D721Med (cell line): ENCODE data around the gene SERBP1.

Source experiments
- DNase-seq: peaks from one replicate; pipeline ENCODE4 v3.0.0; 2011; ENCODE audit warnings: low spot score; ENCODE audit not compliant: insufficient read length
- FAIRE-seq: peaks from 2 replicates; lab custom pipeline; 2011; peaks lifted over from hg19 to GRCh38; lab: Jason Lieb, UNC
- CTCF ChIP-seq: IDR thresholded peaks from 2 replicates; pipeline ENCODE4 v1.5.1; 2012; ENCODE audit warnings: mild to moderate bottlenecking, control low read depth; ENCODE audit not compliant: insufficient read depth; ENCODE audit errors: missing control alignments

Gene SERBP1

GRCh38 chr1:67432745-67433144 lies 2.5 kb upstream of the SERBP1 start:
- no peak for TF ChIP-seq CTCF
- FAIRE-seq, result no peak
- no peak for DNase-seq

GRCh38 chr1:67431869-67432578 lies 1.8 kb upstream of the SERBP1 start:
- no peak for FAIRE-seq
- TF ChIP-seq CTCF, result no peak
- no peak for DNase-seq

GRCh38 chr1:67431156-67431765 lies 1.1 kb upstream of the SERBP1 start:
- FAIRE-seq (no peak), DNase-seq (no peak)
- no peak for TF ChIP-seq CTCF

- FAIRE-seq (no peak), DNase-seq (no peak)
Observed at GRCh38 chr1:67429528-67430357, 459 bp downstream of the SERBP1 start.

GRCh38 chr1:67429011-67429527 lies 1.1 kb downstream of the SERBP1 start:
- FAIRE-seq, result no peak
- DNase-seq, result no peak
- TF ChIP-seq CTCF, result no peak

More at GRCh38 chr1:67429528-67430357, 459 bp downstream of the SERBP1 start:
- no peak for TF ChIP-seq CTCF

GRCh38 chr1:67427947-67428346 lies 2.3 kb downstream of the SERBP1 start:
- FAIRE-seq (no peak), DNase-seq (no peak)
- no peak for TF ChIP-seq CTCF
